OCI-LY1 (cell line): Measurements from ENCODE around the gene KIAA0232.

Experiments
- H2AFZ ChIP-seq: fragments of 200-600 bp; sonication (generic), shearing (Covaris generic); 2 replicates; pipeline ENCODE4 v1.6.0; 2014; ENCODE audit warnings: antibody characterized with exemption, mild to moderate bottlenecking, low read length
- H3F3A ChIP-seq: fragments of 200-600 bp; sonication (generic), shearing (Covaris generic); 2 replicates; pipeline ENCODE4 v1.6.0; 2014; ENCODE audit warnings: mild to moderate bottlenecking, antibody characterized with exemption, low read length, moderate library complexity; ENCODE audit not compliant: insufficient read depth
- H3K27ac ChIP-seq: fragments of 200-600 bp; sonication (generic); 2 replicates; pipeline ENCODE4 v1.5.1; 2014; ENCODE audit warnings: low read length, mixed run types, mild to moderate bottlenecking, low read depth; ENCODE audit not compliant: poor library complexity, severe bottlenecking
- H3K27me3 ChIP-seq: fragments of 200-600 bp; sonication (generic); 2 replicates; pipeline ENCODE4 v1.6.0; 2014; ENCODE audit warnings: antibody characterized with exemption, mild to moderate bottlenecking, low read length, moderate library complexity; ENCODE audit not compliant: insufficient read depth
- H3K36me3 ChIP-seq: fragments of 200-600 bp; sonication (generic); 2 replicates; pipeline ENCODE4 v1.6.1; 2014; ENCODE audit warnings: mild to moderate bottlenecking, antibody characterized with exemption, low read length, moderate library complexity, mixed read lengths; ENCODE audit not compliant: insufficient read depth
- H3K4me1 ChIP-seq: fragments of 200-600 bp; sonication (generic); 2 replicates; pipeline ENCODE4 v1.5.1; 2014; ENCODE audit warnings: mild to moderate bottlenecking, low read length, moderate library complexity; ENCODE audit not compliant: insufficient read depth, severe bottlenecking
- H3K4me2 ChIP-seq: fragments of 200-600 bp; sonication (generic), shearing (Covaris generic); 2 replicates; pipeline ENCODE4 v1.6.1; 2014; ENCODE audit warnings: low read length
- H3K4me3 ChIP-seq: fragments of 200-600 bp; sonication (generic); 2 replicates; pipeline ENCODE4 v1.5.1; 2014; ENCODE audit warnings: low read length, low read depth, mild to moderate bottlenecking, mixed read lengths; ENCODE audit not compliant: poor library complexity, severe bottlenecking
- H3K79me2 ChIP-seq: fragments of 200-600 bp; shearing (Covaris generic); 2 replicates; pipeline ENCODE4 v1.6.1; 2016; ENCODE audit warnings: mixed run types, low read length, mixed read lengths; ENCODE audit not compliant: insufficient read depth
- H3K9ac ChIP-seq: fragments of 200-600 bp; sonication (generic), shearing (Covaris generic); 2 replicates; pipeline ENCODE4 v1.6.1; 2014; ENCODE audit warnings: mild to moderate bottlenecking, low read length, mixed read lengths
- H3K9me2 ChIP-seq: fragments of 200-600 bp; sonication (generic), shearing (Covaris generic); 2 replicates; pipeline ENCODE4 v1.6.1; 2014; ENCODE audit warnings: low read depth, mild to moderate bottlenecking, low read length, mixed read lengths
- H3K9me3 ChIP-seq: fragments of 200-600 bp; shearing (Covaris generic); 2 replicates; pipeline ENCODE4 v1.6.1; 2014; ENCODE audit warnings: low read length, mixed read lengths
- H4K20me1 ChIP-seq: fragments of 200-600 bp; sonication (generic), shearing (Covaris generic); 2 replicates; pipeline ENCODE4 v1.6.0; 2016; ENCODE audit warnings: mild to moderate bottlenecking, low read length; ENCODE audit not compliant: insufficient read depth
- EZH2 ChIP-seq: fragments of 200-600 bp; sonication (generic), shearing (Covaris generic); IDR thresholded peaks from 2 replicates; pipeline ENCODE4 v1.8.0; 2017; ENCODE audit warnings: borderline replicate concordance, mixed run types, mild to moderate bottlenecking, antibody characterized with exemption, low read length, moderate library complexity, mixed read lengths
- TF ChIP-seq, protein P1 (sequence below): fragments of 200-600 bp; sonication (generic), shearing (Covaris generic); IDR thresholded peaks from 2 replicates; pipeline ENCODE4 v1.5.1; 2017; ENCODE audit warnings: mild to moderate bottlenecking, antibody characterized with exemption, low read length, moderate library complexity, mixed read lengths

Gene KIAA0232

DNA sequence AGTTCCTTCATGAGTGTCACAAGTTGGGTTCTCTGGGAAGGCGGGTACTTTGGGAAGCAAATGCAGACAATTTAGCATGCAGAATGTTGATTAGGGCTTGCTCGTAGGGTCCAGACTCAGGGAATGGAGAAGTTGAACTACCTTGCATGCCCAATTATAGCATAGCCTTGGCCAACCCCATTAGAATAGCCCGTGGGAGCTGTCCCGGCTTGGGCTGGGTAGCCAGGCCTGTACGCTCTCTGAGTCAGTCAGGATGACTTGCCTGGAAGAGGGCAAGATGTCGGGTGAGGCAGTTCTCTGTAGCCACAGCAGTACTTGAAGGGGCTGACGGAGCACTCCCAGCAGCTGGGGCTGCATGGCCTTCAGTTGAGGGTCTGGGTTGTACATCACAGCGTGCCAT lies 19.5 kb downstream of the KIAA0232 start:
- H3K9me3 ChIP-seq: no peaks in the 10 kb centered on the region
- H3K79me2 ChIP-seq: no peaks in the 10 kb centered on the region
- no peak overlapping the region for H3K4me3 ChIP-seq
- H3K27ac ChIP-seq: no peak overlapping the region
- TF ChIP-seq, protein P1, sequence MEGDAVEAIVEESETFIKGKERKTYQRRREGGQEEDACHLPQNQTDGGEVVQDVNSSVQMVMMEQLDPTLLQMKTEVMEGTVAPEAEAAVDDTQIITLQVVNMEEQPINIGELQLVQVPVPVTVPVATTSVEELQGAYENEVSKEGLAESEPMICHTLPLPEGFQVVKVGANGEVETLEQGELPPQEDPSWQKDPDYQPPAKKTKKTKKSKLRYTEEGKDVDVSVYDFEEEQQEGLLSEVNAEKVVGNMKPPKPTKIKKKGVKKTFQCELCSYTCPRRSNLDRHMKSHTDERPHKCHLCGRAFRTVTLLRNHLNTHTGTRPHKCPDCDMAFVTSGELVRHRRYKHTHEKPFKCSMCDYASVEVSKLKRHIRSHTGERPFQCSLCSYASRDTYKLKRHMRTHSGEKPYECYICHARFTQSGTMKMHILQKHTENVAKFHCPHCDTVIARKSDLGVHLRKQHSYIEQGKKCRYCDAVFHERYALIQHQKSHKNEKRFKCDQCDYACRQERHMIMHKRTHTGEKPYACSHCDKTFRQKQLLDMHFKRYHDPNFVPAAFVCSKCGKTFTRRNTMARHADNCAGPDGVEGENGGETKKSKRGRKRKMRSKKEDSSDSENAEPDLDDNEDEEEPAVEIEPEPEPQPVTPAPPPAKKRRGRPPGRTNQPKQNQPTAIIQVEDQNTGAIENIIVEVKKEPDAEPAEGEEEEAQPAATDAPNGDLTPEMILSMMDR: no peak
- TF ChIP-seq EZH2: no peak
- H3K4me2 ChIP-seq: no peak overlapping the region
- H3K9ac ChIP-seq: no peak overlapping the region
- no peaks in the 10 kb centered on the region for H3K4me1 ChIP-seq
- H3K36me3 ChIP-seq: no peaks in the 10 kb centered on the region
- no peak overlapping the region for H2AFZ ChIP-seq
- H4K20me1 ChIP-seq: no peaks in the 10 kb centered on the region
- H3F3A ChIP-seq: no peaks in the 10 kb centered on the region
- no peaks in the 10 kb centered on the region for H3K9me2 ChIP-seq
- no peaks in the 10 kb centered on the region for H3K27me3 ChIP-seq

DNA sequence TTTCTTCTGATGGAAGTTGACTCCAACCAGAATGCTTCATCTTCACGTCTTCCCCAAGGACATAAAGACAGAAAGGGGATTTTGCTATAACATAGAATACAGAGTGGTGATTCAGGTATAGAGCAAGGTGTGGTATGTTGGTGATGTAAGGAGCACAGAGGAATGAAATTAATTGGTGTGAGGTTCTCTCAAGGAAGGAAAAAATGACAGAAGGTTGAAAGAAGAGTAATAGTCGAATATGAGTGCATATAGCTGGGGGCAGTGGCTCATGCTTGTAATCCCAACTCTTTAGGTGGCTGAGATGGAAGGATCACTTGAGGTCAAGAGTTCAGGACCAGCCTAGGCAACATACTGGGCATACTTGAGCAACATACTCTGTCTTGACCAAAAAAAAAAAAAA lies 20.1 kb downstream of the KIAA0232 start:
- Histone ChIP-seq H3K27ac (no peak overlapping the region), H3K9me2 (no peaks in the 10 kb centered on the region), H3K9me3 (no peaks in the 10 kb centered on the region), H3K9ac (no peak overlapping the region), H4K20me1 (no peaks in the 10 kb centered on the region), H3K4me3 (no peak overlapping the region), H3K27me3 (no peaks in the 10 kb centered on the region), H3F3A (no peaks in the 10 kb centered on the region), H3K4me2 (no peak overlapping the region), H3K4me1 (no peaks in the 10 kb centered on the region), H3K79me2 (no peaks in the 10 kb centered on the region), H3K36me3 (no peaks in the 10 kb centered on the region), H2AFZ (no peak overlapping the region)
- TF ChIP-seq EZH2: no peak

DNA sequence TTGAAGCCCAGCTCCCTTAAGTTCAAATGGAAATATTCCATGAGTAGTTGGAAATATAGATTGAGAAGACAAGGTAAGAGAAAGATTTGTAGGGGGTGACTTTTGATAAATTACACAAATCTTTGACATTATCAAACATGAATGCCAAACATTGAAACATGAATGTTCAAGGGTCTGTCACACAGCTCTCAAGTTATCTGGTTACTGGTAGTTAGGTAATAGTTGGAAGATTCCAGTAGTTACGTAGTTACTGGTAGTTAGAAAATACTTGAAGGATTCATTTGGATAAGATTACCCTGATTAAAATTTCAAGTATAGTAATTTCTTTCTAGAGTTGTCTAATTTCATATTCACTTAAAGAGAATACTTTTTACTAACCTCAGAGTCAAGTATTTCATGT lies 20.7 kb downstream of the KIAA0232 start:
- Histone ChIP-seq H3K4me1 (no peaks in the 10 kb centered on the region), H3K4me3 (no peak overlapping the region), H3K9me3 (no peaks in the 10 kb centered on the region), H3K27me3 (no peaks in the 10 kb centered on the region), H3F3A (no peaks in the 10 kb centered on the region), H3K4me2 (no peak overlapping the region), H3K79me2 (no peaks in the 10 kb centered on the region), H3K9ac (no peak overlapping the region), H4K20me1 (no peaks in the 10 kb centered on the region), H3K27ac (no peak overlapping the region), H3K36me3 (no peaks in the 10 kb centered on the region), H3K9me2 (no peaks in the 10 kb centered on the region), H2AFZ (no peak overlapping the region)
- TF ChIP-seq EZH2: no peak
- TF ChIP-seq, protein P1: no peak

DNA sequence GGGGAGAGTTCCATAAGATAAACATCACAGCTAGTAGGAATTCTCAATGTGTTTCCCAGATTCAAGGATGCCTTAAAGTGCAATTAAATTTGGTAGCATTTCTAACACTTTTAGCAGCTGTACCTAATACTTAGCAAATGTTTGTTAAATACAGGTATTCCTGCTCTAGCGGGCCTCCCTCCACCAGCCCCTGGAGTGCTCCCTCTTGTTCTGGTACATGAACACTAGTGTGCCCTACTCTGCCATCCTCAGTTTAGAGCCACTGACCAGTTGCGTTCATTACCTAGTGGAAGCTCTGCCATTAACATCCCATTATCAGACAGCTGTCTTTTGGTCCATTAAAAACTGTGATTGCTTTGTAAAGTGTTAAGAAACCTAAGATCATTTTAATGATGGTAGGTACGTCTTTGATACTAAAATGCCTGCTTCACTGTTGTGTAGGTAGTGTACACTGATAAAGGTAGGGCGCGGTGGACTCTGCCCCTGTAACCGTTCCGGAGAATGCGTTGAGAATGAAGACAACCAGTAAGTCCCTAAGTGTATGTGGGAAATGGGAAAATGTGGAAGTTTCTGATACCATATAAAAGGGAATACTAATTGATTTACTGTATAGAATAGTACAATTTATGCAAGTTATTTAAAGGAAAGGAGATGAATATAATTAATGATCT lies 21.7 kb downstream of the KIAA0232 start:
- Histone ChIP-seq H3K9me2 (no peaks in the 10 kb centered on the region), H3K9ac (no peak overlapping the region), H4K20me1 (no peaks in the 10 kb centered on the region), H3K79me2 (no peaks in the 10 kb centered on the region), H3K4me3 (no peak overlapping the region), H3K9me3 (no peaks in the 10 kb centered on the region), H3F3A (no peaks in the 10 kb centered on the region), H2AFZ (no peak overlapping the region), H3K27ac (no peak overlapping the region), H3K4me1 (no peaks in the 10 kb centered on the region), H3K27me3 (no peaks in the 10 kb centered on the region), H3K36me3 (no peaks in the 10 kb centered on the region), H3K4me2 (no peak overlapping the region)
- TF ChIP-seq EZH2: no peak
- TF ChIP-seq, protein P1: no peak
